ENCODE measurements around the gene MAP3K20. TPM values are rescaled to one million over a fixed set of nuclear protein-coding genes. Genes with fewer than 3 reads are reported as not detected.
"Not testable (repeated sequence)": the region's sequence is repeated elsewhere in the genome, so short reads cannot be mapped to it uniquely, and the experiment has no call there.

MAP3K20 gene
- total and polyA plus RNA-seq, 3 experiments from 2014 or later: 1.9 to 14.1 (median 11.2) TPM

DNA sequence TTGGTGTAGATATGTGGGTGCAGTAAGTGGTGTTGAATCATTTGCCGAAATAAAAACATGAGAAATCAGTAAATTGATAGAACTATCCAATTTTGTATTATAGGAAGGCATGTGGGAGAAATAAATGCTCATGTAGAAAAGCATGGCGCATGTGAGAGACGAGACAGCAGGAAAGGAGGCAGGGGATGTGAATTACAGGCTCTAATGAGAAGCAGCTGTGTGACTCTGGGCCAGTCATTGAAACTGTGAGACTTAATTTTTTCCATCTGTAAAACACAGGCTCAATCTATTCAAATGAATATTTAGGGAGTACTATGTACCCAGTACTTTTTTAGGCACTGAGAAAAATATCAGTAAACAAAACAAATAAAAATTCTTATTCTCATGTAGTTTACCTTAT lies 42.6 kb upstream of the MAP3K20 start:
- Mint-ChIP-seq H3K4me1 (no peaks in the 10 kb centered on the region), H3K4me3 (no peak overlapping the region), H3K9me3 (no peaks in the 10 kb centered on the region), H3K27ac (no peak overlapping the region), H3K27me3 (peaks cover 0 to 4% of the 10 kb centered on the region in 2 donors), H3K36me3 (no peaks in the 10 kb centered on the region)
- DNase-seq: no peak
- Histone ChIP-seq H3K4me1 (ENCODE audit: insufficient read depth, low read length) (no peaks in the 10 kb centered on the region), H3K27me3 (ENCODE audit: insufficient read depth, low read length, poor library complexity, severe bottlenecking) (no peaks in the 10 kb centered on the region), H3K4me3 (ENCODE audit: low read length) (no peak overlapping the region), H3K36me3 (ENCODE audit: insufficient read depth, low read length) (no peaks in the 10 kb centered on the region), H3K9me3 (ENCODE audit: low read length) (no peaks in the 10 kb centered on the region), H3K27ac (ENCODE audit: low read depth, low read length) (no peak overlapping the region)
- ChIA-PET CTCF (interaction anchor here (3.9 kb wide), 1 partner anchor 177 kb away, joined by 12 read pairs; no protein-coding TSS in a partner anchor), POLR2A (no interaction called here)

DNA sequence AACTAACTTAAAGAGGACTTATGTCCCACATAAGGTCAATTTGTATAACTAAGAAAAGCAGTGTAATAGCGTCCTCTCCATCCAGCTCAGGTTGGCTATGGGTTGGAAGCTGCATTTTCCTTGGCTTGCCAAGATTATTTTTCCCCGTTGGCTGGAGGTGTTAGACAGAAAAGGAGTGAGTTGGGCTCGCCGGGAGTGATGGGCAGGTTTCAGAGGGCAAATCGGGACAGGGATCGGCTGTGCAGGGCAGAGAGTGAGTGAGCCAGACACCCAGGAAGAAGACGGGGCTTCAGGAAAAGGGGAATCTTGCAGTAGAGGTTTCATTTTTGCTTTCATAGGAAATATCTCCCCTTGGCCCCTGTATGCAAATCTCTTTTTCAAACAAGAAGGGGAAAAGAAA lies 41.5 kb upstream of the MAP3K20 start:
- H3K9me3 ChIP-seq (ENCODE audit: low read length): no peaks in the 10 kb centered on the region
- H3K4me3 Mint-ChIP-seq: no peak overlapping the region
- H3K36me3 Mint-ChIP-seq: no peaks in the 10 kb centered on the region
- H3K4me1 ChIP-seq (ENCODE audit: insufficient read depth, low read length): no peaks in the 10 kb centered on the region
- peaks cover 0 to 4% of the 10 kb centered on the region in 2 donors for H3K27me3 Mint-ChIP-seq
- POLR2A ChIA-PET: no interaction called here
- H3K27ac Mint-ChIP-seq: no peak overlapping the region
- no peaks in the 10 kb centered on the region for H3K36me3 ChIP-seq (ENCODE audit: insufficient read depth, low read length)
- DNase-seq: no peak
- CTCF ChIA-PET: interaction anchor here (3.9 kb wide), 1 partner anchor 176 kb away, joined by 12 read pairs; no protein-coding TSS in a partner anchor
- H3K4me3 ChIP-seq (ENCODE audit: low read length): no peak overlapping the region
- no peaks in the 10 kb centered on the region for H3K9me3 Mint-ChIP-seq
- H3K4me1 Mint-ChIP-seq: no peaks in the 10 kb centered on the region
- H3K27ac ChIP-seq (ENCODE audit: low read depth, low read length): no peak overlapping the region
- H3K27me3 ChIP-seq (ENCODE audit: insufficient read depth, low read length, poor library complexity, severe bottlenecking): no peaks in the 10 kb centered on the region

DNA sequence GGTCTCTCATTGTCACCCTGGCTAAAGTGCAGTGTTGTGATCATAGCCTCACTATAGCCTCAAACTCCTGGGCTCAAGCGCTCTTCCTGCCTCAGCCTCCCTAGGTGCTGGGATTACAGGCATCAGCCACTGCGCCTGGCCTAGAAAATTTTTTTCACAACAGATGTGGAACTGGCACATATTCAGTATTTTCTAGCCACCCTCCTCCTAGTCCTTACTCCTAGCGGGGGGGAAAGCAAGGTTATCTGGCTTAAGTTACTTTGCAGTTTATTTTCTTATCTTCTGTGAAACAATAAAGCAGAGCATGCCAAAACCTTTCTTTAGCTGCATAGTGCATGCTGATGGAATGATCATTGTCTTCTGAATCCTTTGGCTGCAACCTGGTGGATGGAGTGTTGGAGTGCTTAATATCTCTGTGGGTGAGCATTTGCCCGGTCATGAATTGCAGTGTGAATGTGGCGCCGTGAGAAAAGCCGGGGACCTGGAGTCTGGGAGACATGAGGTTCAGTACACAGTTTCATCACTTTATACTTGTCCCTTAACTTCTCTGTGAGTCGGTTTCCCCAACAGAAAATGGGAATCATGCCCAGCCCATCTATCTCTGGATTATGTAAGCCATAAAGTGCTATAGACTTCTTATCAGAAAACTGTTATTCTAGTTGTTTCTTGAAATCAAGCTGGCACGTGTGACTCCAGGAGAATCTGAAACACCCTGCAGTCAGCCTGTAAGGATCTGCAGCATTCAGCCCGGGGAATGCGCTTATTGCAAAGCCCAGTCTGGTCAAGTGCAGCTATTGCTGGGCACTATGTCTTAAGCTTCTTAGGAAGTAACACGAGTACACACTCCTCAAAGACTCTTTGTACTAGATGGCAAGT lies 38.2 kb upstream of the MAP3K20 start:
- Histone ChIP-seq H3K27me3 (ENCODE audit: insufficient read depth, low read length, poor library complexity, severe bottlenecking) (no peaks in the 10 kb centered on the region), H3K9me3 (ENCODE audit: low read length) (no peaks in the 10 kb centered on the region), H3K36me3 (ENCODE audit: insufficient read depth, low read length) (no peaks in the 10 kb centered on the region), H3K4me1 (ENCODE audit: insufficient read depth, low read length) (no peaks in the 10 kb centered on the region), H3K4me3 (ENCODE audit: low read length) (no peak overlapping the region), H3K27ac (ENCODE audit: low read depth, low read length) (no peak overlapping the region)
- H3K27me3 Mint-ChIP-seq: peaks cover 0 to 4% of the 10 kb centered on the region in 2 donors
- H3K27ac Mint-ChIP-seq: no peak overlapping the region
- H3K36me3 Mint-ChIP-seq: no peaks in the 10 kb centered on the region
- H3K9me3 Mint-ChIP-seq: no peaks in the 10 kb centered on the region
- no peaks in the 10 kb centered on the region for H3K4me1 Mint-ChIP-seq
- no peak overlapping the region for H3K4me3 Mint-ChIP-seq
- POLR2A ChIA-PET: no interaction called here
- no peak for DNase-seq
- CTCF ChIA-PET: interaction anchor here (1.6 to 2.1 kb wide), 3 partner anchors 8 to 10 kb away, joined by 3 to 9 read pairs (median 5); no protein-coding TSS in a partner anchor

DNA sequence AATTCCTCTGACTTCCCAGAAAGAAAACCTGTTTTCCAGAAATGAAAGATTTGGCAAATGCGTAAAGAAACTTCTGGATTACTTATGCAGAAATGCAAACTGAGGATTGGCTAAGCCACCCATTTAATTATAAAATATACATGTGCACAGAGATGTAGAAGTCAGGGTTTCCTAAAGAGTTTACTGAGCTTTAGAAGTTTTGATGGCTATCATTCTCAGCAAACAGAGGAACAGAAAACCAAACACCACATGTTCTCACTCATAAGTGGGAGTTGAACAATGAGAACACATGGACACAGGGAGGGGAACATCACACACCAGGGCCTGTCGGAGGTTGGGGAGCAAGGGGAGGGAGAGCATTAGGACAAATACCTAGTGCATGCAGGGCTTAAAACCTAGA lies 37.4 kb upstream of the MAP3K20 start:
- H3K36me3 ChIP-seq (ENCODE audit: insufficient read depth, low read length); H3K27me3 ChIP-seq (ENCODE audit: insufficient read depth, low read length, poor library complexity, severe bottlenecking); H3K27ac Mint-ChIP-seq; H3K4me1 ChIP-seq (ENCODE audit: insufficient read depth, low read length); H3K27me3 Mint-ChIP-seq; H3K4me3 Mint-ChIP-seq; H3K4me1 Mint-ChIP-seq; H3K36me3 Mint-ChIP-seq; H3K4me3 ChIP-seq (ENCODE audit: low read length); H3K27ac ChIP-seq (ENCODE audit: low read depth, low read length); H3K9me3 ChIP-seq (ENCODE audit: low read length); DNase-seq; POLR2A ChIA-PET; H3K9me3 Mint-ChIP-seq: not testable (repeated sequence)
- CTCF ChIA-PET: interaction anchor here (1.6 kb wide), 2 partner anchors 9 to 11 kb away, joined by 3 to 5 read pairs; no protein-coding TSS in a partner anchor

DNA sequence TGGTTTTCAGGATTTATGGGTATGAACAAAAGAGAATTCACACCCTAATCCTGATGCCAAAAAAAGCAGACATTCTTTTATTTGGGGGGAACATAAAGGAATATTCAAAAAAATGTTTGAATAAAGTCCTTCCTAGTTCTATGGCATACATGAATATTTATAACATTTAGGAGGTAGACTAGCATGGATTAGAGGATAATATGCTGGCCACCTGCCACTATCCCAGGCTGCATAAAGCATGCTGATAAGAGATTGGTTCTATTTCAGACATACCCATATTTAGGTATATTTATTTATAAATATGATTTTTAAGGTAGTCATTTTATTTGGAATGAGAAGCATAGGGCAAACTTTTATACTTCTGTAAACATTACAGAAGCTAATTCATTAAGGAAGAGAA lies 34.9 kb upstream of the MAP3K20 start:
- ChIA-PET CTCF (no interaction called here), POLR2A (interaction anchor here (0.6 kb wide), 1 partner anchor 36 kb away, joined by 16 read pairs; no protein-coding TSS in a partner anchor)
- Mint-ChIP-seq H3K4me1 (no peaks in the 10 kb centered on the region), H3K36me3 (no peaks in the 10 kb centered on the region), H3K4me3 (no peak overlapping the region), H3K9me3 (no peaks in the 10 kb centered on the region), H3K27me3 (peaks cover 0 to 1% of the 10 kb centered on the region in 2 donors), H3K27ac (no peak overlapping the region)
- no peaks in the 10 kb centered on the region for H3K27me3 ChIP-seq (ENCODE audit: insufficient read depth, low read length, poor library complexity, severe bottlenecking)
- no peaks in the 10 kb centered on the region for H3K9me3 ChIP-seq (ENCODE audit: low read length)
- H3K4me3 ChIP-seq (ENCODE audit: low read length): no peak overlapping the region
- H3K36me3 ChIP-seq (ENCODE audit: insufficient read depth, low read length): no peaks in the 10 kb centered on the region
- H3K27ac ChIP-seq (ENCODE audit: low read depth, low read length): no peak overlapping the region
- no peak for DNase-seq
- no peaks in the 10 kb centered on the region for H3K4me1 ChIP-seq (ENCODE audit: insufficient read depth, low read length)

DNA sequence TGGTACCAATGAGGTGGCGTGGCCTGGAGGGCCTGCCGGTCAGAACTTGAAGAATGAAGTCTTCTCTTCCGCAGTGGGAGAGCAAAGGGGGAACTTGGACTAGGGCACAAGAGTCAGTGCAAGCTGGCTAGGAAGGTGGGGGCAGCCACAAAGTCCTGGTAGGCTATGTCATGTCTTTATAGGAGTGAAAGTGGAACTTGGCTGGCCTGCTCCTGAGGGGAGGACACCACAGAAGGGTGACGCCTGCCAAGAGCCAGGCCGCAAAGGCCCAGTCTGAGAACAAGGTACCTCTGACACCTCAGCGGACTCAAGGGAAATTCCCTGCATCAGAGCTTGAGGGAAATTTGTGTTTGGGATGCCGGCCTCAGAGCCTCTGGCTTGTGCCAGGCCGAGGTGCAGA lies 32.2 kb upstream of the MAP3K20 start:
- ChIA-PET POLR2A (no interaction called here), CTCF (no interaction called here)
- Histone ChIP-seq H3K4me3 (ENCODE audit: low read length) (no peak overlapping the region), H3K27ac (ENCODE audit: low read depth, low read length) (no peak overlapping the region), H3K9me3 (ENCODE audit: low read length) (no peaks in the 10 kb centered on the region), H3K27me3 (ENCODE audit: insufficient read depth, low read length, poor library complexity, severe bottlenecking) (no peaks in the 10 kb centered on the region), H3K36me3 (ENCODE audit: insufficient read depth, low read length) (no peaks in the 10 kb centered on the region), H3K4me1 (ENCODE audit: insufficient read depth, low read length) (no peaks in the 10 kb centered on the region)
- peaks cover 0 to 4% of the 10 kb centered on the region in 2 donors for H3K27me3 Mint-ChIP-seq
- H3K36me3 Mint-ChIP-seq: no peaks in the 10 kb centered on the region
- no peaks in the 10 kb centered on the region for H3K4me1 Mint-ChIP-seq
- DNase-seq: no peak
- no peak overlapping the region for H3K4me3 Mint-ChIP-seq
- peak overlapping the region in 1 of 8 donors; percentile 70 for H3K27ac Mint-ChIP-seq
- no peaks in the 10 kb centered on the region for H3K9me3 Mint-ChIP-seq

DNA sequence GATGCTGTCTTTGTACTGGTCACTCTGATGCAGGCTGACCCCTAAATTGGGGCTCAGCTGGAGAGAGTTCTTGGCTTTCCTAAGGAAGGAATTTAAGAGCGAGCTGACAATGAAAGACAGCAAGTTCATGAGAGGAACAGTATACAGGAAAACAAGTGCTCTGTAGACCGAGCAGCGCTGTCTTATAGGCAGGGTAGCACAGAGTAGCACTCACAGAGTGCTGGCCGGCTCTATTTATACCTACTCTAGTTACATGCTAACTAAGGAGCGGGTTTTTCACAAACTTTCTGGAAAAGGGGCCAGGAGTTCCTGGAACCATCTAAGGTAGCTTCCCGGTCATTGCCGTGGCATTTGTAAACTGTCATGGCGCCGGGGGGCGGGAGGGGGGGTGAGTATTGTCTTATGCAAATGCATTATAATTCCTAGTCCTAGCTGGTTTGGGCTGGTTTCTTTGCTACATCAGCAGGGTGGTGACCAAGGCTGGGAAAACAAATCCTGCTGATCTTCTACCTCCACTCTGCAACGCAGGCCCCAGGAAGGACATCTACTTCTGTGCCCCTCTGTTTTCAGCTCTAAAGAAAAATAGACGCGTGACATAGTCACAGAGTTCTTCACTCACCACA lies 31.6 kb upstream of the MAP3K20 start:
- Mint-ChIP-seq H3K27me3 (peaks cover 0 to 4% of the 10 kb centered on the region in 2 donors), H3K9me3 (no peaks in the 10 kb centered on the region), H3K36me3 (no peaks in the 10 kb centered on the region), H3K27ac (peak overlapping the region in 1 of 8 donors; percentile 70), H3K4me1 (no peaks in the 10 kb centered on the region), H3K4me3 (no peak overlapping the region)
- ChIA-PET POLR2A (no interaction called here), CTCF (no interaction called here)
- no peaks in the 10 kb centered on the region for H3K36me3 ChIP-seq (ENCODE audit: insufficient read depth, low read length)
- no peak for DNase-seq
- H3K4me1 ChIP-seq (ENCODE audit: insufficient read depth, low read length): no peaks in the 10 kb centered on the region
- no peaks in the 10 kb centered on the region for H3K27me3 ChIP-seq (ENCODE audit: insufficient read depth, low read length, poor library complexity, severe bottlenecking)
- H3K27ac ChIP-seq (ENCODE audit: low read depth, low read length): no peak overlapping the region
- no peak overlapping the region for H3K4me3 ChIP-seq (ENCODE audit: low read length)
- H3K9me3 ChIP-seq (ENCODE audit: low read length): no peaks in the 10 kb centered on the region

DNA sequence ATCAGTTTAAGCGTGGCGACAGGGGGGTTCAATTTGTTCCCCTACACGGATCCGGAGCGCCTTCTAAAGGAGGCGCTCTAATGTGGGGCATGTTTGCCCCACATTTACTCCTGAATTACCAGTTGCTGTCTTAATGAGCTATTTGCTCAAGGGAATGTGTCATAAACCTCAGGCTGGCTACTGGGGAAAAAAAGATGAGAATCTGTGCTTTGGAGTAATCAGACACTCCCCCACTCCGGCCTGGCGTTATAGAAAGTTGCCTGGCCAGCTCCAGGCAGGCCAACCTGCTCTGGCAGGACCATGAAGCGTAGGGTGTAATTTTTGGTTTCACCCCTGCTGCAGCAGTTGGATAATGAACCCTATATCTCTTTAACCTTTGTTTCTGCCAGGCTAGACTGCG lies 31.0 kb upstream of the MAP3K20 start:
- Mint-ChIP-seq H3K4me1 (no peaks in the 10 kb centered on the region), H3K27me3 (peaks cover 0 to 4% of the 10 kb centered on the region in 2 donors), H3K36me3 (no peaks in the 10 kb centered on the region), H3K27ac (peak overlapping the region in 1 of 8 donors; percentile 17), H3K4me3 (no peak overlapping the region), H3K9me3 (no peaks in the 10 kb centered on the region)
- Histone ChIP-seq H3K4me1 (ENCODE audit: insufficient read depth, low read length) (no peaks in the 10 kb centered on the region), H3K27ac (ENCODE audit: low read depth, low read length) (no peak overlapping the region), H3K4me3 (ENCODE audit: low read length) (no peak overlapping the region), H3K36me3 (ENCODE audit: insufficient read depth, low read length) (no peaks in the 10 kb centered on the region), H3K27me3 (ENCODE audit: insufficient read depth, low read length, poor library complexity, severe bottlenecking) (no peaks in the 10 kb centered on the region), H3K9me3 (ENCODE audit: low read length) (no peaks in the 10 kb centered on the region)
- no peak for DNase-seq
- CTCF ChIA-PET: interaction anchor here (0.7 kb wide), 1 partner anchor 17 kb away, joined by 4 read pairs; no protein-coding TSS in a partner anchor
- POLR2A ChIA-PET: no interaction called here
